Left colon (tissue), 2 donors: ENCODE results near the gene SYTL4. TPM values are rescaled to one million over a fixed set of nuclear protein-coding genes. Genes with fewer than 3 reads are reported as not detected.
A peak's percentile ranks its signal among the peaks of the same experiment; 100 is the strongest.

Source experiments
- ATAC-seq: fragments of 200-7000 bp; cut with Tn5 transposase; one replicate; pipeline ENCODE4 v1.9.1; 2020; ENCODE audit warnings: mild to moderate bottlenecking, moderate library complexity
- DNase-seq, 2 donors: peaks; one replicate each; pipeline ENCODE4 v3.0.0-alpha.2; 2020
- intact Hi-C, 2 donors: fragments of 100-400 bp; cut with DNase I in 1 of 2; cut with micrococcal nuclease in 1 of 2; formaldehyde crosslinking; loops; one replicate each; pipeline versions ENCODE4 v1.11.2 to v1.14.0; 2022; cut with DNase I, micrococcal nuclease
- total RNA-seq, 2 donors: library from RNA; stranded (reverse); fragmentation: NEBNext Ultra II Directional; extraction: Animal tissue kit (Norgen Biotek cat#: 25700); gene quantifications; one replicate each; pipeline ENCODE4 v1.2.1, GENCODE V29; 2021
- donor health status: DM: no; HTN: no; CAD: no.
- donor health status: DM: yes; HTN: yes; CAD: no.

Gene SYTL4
- total RNA-seq, 2 donors from 2014 or later, result 48.0 to 52.5 TPM

GRCh38 chrX:100696699-100697351, 35.1 kb downstream of the SYTL4 start:
- intact Hi-C loops, result no loop called here
- DNase-seq (no peak), ATAC-seq (no peak)

DNA sequence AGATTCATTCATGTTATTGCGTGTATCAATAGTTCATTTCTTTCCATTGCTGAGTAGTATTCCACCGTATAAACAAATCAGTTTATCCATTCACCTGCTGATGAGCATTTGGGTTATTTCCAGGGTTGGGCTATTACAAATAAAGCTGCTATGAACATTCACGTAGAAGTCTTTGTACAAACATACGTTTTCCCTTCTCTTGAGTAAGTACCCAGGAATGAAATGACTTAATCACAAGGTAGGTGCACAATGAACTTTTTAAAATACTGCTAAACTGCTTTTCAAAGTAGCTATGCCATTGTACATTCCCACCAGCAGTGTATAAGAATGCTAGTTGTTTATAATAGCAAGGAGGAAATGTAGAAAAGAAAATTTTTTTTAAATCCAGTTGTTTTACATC, 35.9 kb downstream of the SYTL4 start:
- intact Hi-C loops, result no loop called here
- ATAC-seq, result no peak
- no peak for DNase-seq

- ATAC-seq (no peak), DNase-seq (no peak)
- intact Hi-C loops, result no loop called here
Observed at GRCh38 chrX:100695302-100695701, 36.6 kb downstream of the SYTL4 start.

GRCh38 chrX:100687546-100687945, 44.4 kb downstream of the SYTL4 start:
- intact Hi-C loops, result loop anchor here (2.0 to 10.0 kb wide), 2 partner anchors 77 to 81 kb away; no protein-coding TSS in a partner anchor

DNA sequence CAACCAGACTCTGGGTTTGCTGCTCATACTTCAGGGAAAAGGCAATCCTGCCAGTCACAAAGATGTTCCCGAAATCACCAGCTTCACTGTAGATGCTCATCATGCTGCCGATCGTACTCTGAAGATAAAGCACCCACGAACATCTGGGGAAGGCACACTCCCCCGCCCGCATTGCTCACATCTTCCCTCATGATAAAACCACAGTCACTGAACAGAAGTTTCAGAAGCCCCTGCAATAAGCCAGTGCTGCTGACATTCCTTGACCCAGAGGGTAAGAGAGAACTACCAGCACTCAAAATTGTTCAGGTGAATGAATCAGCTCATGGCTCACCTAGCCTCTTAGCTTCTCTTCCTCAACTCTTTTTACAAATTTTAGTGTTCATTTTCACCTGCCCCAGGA, 44.8 kb downstream of the SYTL4 start:
- no peak for ATAC-seq
- DNase-seq, result no peak

More at GRCh38 chrX:100687546-100687945, 44.4 kb downstream of the SYTL4 start:
- ATAC-seq (no peak), DNase-seq (no peak)

GRCh38 chrX:100685997-100686305, 46.0 kb downstream of the SYTL4 start:
- intact Hi-C loops, result loop anchor here (2.0 to 10.0 kb wide), 2 partner anchors 79 to 83 kb away; no protein-coding TSS in a partner anchor
- ATAC-seq (no peak), DNase-seq (no peak)

More for the DNA sequence above, 44.8 kb downstream of the SYTL4 start:
- intact Hi-C loops, result loop anchor here (2.0 to 10.0 kb wide), 2 partner anchors 78 to 82 kb away; no protein-coding TSS in a partner anchor

DNA sequence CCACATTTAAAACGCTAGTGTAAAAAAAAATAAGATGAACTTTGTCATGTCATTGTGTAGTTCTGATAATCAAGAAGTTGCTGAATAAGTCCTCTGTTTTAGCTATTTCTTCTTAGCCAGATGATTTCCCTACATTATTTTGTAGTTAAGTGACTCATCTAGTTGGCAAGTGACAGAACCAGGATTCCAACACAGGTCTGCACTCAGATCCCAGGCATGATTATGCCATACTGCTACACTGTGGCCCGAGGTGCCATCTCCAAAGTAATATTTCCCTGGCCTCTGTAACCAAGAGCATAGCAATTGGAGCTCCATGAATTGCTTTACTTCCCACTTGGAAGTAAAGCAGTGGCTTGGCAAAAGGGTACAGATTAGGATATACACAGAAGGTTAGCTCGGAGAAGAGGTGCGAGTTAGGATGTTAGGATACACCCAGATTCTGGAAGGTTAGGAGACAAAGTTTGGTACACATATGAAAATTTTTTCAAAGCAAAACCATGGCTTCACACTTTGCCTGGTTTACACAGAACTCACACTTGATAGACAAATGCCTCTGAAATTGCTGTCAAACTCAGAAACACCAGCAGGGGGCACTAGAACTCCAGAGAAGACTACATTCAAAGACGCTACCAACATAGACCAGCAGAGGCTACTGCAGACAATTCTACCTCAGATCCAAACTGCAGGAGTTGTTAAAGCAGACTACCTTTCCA, 46.5 kb downstream of the SYTL4 start:
- intact Hi-C loops, result loop anchor here in 1 of 2 donors (10.0 kb wide), 1 partner anchor 79 kb away; no protein-coding TSS in a partner anchor
- ATAC-seq (peak; percentile 95), DNase-seq (peak; percentile 43 to 75)

DNA sequence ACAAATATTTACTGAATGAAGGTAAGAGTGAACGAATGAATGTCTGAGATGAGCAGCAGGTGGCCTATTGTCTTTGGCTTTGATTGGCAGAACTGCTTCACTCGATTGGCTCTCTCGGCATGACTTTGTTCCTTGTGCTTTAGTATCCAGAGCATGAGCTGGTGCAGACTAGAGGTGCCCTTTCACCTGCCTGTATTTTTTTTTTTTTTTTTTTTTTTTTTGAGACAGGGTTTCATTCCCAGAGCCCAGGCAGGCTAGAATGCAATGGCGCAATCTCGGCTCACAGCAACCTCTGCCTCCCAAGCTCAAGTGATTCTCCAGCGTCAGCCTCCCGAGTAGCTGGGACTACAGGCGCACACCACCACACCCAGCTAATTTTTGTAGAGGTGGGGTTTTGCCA, 49.0 kb downstream of the SYTL4 start:
- DNase-seq, result no peak
- ATAC-seq, result no peak
- intact Hi-C loops, result loop anchor here in 1 of 2 donors (10.0 kb wide), 1 partner anchor 82 kb away; no protein-coding TSS in a partner anchor

DNA sequence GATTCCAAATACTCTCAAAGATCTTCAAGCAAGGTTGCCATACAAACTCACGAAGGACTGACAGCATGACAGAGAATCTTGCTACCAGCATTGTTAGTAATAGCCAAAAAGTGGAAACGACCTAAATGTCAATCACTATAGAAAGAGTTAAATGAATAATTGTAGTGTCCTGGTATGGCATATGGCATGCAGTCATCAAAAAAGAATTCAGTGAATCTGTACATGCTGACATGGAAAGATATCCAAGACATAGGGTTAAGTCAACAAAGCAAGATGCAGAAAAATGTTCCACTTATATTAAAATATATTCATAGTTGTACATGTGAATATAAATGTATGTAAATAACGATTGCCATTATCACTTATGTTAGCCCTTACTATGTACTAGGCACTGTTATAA, 50.3 kb downstream of the SYTL4 start:
- intact Hi-C loops, result loop anchor here in 1 of 2 donors (10.0 kb wide), 1 partner anchor 83 kb away; no protein-coding TSS in a partner anchor
- DNase-seq (no peak), ATAC-seq (no peak)

- ATAC-seq (no peak), DNase-seq (no peak)
- intact Hi-C loops, result loop anchor here in 1 of 2 donors (10.0 kb wide), 1 partner anchor 84 kb away; no protein-coding TSS in a partner anchor
Observed at GRCh38 chrX:100680756-100681155, 51.2 kb downstream of the SYTL4 start.

DNA sequence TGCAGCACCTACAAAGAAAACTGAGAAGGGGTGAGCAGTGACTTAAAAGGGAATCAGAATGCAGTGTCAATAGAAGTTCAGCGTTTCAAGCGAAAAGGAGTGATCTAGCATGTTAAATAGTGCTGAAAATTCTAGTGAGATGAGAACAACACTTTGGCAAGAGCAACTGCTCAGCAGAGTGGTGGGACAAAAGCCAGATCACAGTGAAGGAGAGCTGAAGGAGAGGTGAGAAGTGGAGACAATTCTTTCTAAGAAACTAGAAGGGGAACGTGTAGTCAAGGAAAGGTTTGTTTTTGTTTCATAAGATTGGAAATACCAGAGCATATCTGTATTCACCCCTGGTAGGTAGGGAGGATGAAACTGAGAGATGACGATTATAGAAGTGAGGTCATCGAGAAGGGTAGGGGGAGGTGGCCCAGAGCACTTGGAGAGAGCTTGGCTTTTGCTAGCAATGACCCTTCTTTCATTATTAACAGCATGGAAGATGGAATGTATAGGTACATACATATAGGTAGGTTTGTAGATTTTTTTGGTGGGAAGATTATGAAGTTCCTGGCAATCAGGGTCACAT, 54.2 kb downstream of the SYTL4 start:
- ATAC-seq, result no peak
- intact Hi-C loops, result no loop called here

DNA sequence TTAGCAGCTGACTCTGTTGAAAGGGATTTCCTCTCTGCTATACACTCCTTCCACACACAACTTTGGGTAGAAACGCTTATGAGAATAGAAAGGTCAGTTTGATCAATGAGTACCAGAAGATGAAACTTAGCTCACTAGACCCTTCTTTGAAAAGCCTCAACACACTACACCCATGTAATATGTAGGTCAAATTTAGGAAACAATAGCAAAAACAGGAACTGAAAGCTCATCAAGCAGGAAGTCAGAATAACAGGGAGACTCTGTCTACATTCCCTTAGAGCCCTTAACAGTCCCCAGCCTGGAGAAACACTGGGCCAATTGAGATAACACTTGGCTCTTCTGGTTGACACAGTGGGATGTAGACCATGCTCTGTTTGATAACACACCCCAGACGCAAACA, 57.2 kb downstream of the SYTL4 start:
- DNase-seq (no peak), ATAC-seq (peak; percentile 31)
- intact Hi-C loops, result no loop called here

More for the DNA sequence above, 54.2 kb downstream of the SYTL4 start:
- DNase-seq, result no peak

DNA sequence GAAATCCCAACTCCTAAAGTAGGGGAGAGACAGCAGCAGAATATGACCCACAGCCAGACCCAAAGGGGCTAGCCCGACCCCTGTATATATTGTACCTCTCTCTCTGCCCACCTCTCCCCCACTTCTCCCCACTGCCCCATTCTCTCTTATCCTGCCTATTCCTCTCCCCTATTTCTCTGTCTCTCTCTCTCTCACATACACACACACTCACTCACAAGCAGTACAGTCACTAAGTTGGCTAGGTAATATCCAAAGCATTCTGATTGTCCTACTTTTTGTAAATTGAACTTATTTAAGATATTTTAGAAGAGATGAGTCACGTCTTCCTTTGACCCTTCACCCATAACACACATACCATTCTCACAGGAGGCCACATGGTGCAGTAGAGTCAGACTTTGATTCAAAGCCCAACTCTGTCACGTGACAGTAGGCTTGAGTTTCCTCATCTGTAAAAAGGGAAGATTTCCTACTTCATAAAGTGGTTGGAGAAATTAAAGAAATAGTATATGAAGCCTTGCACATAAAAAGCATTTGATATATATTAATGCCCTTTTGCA, 58.4 kb downstream of the SYTL4 start:
- DNase-seq (no peak), ATAC-seq (peak; percentile 47)
- intact Hi-C loops, result no loop called here

GRCh38 chrX:100672966-100673365, 59.0 kb downstream of the SYTL4 start:
- DNase-seq (no peak), ATAC-seq (peak; percentile 15)
- intact Hi-C loops, result no loop called here

- DNase-seq, result no peak
- intact Hi-C loops, result no loop called here
- ATAC-seq, result no peak
Observed at GRCh38 chrX:100663642-100664041, 68.3 kb downstream of the SYTL4 start.

DNA sequence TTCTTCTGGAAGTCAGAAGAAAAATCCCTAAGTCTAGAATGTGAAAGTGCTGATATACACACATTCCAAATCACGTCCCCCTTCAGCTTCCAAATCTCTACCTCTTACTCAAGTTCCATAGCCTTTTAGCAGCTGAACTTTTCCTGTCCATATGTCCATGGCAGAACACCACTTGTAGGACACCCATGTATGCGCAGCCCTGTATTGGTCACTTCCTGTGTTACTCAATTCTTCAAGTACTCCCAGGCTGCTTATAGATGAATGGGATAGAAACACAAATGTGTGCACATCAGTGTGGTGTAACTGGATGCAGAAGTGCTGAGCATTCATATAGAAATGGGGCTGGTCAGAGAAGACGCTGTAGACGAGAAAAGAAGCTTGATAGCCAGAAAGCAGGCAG, 69.1 kb downstream of the SYTL4 start:
- ATAC-seq, result no peak
- intact Hi-C loops, result no loop called here
- no peak for DNase-seq

DNA sequence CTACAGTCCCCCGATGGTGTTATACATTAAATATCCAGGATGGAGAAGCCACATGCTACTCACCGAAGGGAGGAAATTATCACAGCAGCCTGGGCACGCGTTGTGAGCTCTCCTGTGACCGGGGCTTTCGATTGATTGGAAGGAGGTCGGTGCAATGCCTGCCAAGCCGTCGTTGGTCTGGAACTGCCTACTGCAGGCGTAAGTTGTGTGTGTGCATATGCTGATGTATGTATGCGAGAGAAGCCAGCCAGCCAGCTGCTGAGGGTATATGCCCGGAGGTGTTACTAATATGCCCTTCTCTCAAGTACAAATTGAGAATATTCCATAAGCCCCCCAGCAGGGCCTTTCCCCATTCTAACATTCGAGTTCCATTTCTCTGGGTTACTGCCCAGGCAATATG, 69.8 kb downstream of the SYTL4 start:
- no peak for ATAC-seq
- no peak for DNase-seq
- intact Hi-C loops, result no loop called here

DNA sequence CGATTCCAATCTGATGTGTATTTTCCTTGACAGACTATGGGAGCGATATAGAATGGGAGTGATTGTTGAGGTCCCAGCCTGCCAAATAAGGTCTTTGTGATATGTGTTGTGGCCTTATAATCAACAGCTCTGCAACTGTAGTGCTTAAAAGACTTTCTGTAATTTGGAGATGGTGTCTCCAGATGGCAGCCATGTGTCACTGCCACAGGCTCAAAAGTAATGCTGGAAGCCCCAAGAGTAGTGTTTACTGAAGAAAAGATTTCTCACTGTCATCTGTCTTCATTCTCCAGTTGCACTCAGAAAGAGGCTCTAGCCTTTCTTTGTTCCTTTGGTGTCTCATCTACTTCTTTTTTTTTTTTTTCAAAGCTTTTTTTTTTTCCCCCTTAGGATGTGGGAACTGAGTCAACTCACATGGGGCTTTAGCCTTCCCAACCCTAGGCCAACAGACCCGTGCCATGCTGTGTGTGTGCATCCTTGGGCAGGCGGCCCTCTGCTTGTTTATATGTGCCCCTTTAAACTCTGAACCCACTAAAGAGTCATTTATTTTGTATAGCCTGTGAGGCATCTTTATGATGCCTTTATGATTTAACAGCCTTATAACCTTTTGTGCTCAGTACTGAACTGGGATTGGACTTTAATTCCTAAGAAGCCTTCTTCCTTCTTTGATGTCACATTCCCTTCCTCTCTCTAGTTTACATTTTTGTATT, 72.3 kb downstream of the SYTL4 start:
- intact Hi-C loops, result no loop called here
- ATAC-seq (peak; percentile 86), DNase-seq (peak; percentile 42 to 49)

DNA sequence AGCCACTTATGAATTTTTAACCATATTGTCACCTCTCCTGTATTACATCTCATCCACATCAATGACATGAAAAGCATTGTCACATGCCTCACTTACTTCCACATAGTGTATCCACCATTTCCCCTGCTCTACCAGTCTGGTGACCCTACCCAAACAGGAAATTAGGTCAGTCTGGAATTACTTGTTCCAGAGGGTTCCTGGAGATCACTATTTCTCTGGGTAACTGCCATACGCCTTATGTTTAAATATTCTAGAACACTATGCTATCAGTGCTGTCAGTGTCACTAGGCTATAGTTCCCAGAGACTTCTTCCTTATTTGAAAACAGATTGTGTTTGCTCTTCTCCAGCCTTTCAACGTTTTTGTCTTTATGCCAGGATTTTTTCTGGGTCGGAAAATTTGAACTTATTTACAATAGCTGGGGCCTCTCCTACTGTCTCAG, 73.0 kb downstream of the SYTL4 start:
- ATAC-seq (peak; percentile 78), DNase-seq (no peak)
- intact Hi-C loops, result no loop called here
